ENCODE results near the gene RPL15.

The RPL15 gene

DNA sequence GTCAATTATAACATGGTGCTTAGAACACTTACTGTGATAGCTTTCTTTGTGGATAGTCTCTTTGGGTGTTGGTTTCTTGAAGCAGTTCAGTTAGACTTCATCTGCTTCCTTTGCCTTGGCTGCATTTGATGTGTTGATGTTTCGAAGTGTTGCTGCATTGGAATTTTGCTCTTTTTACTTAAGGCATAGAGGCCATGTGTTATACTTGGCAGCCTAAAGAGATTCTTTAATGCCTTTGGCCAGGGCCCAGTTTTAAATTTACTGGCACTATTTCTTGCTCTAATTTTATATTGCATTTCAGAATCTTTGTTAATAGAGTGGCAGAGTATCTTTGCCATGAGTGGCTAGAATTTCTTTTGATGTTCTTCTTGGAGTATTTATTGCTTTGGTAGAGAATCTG is 49.4 kb downstream of the RPL15 start:
- DNase-seq: no peak

DNA sequence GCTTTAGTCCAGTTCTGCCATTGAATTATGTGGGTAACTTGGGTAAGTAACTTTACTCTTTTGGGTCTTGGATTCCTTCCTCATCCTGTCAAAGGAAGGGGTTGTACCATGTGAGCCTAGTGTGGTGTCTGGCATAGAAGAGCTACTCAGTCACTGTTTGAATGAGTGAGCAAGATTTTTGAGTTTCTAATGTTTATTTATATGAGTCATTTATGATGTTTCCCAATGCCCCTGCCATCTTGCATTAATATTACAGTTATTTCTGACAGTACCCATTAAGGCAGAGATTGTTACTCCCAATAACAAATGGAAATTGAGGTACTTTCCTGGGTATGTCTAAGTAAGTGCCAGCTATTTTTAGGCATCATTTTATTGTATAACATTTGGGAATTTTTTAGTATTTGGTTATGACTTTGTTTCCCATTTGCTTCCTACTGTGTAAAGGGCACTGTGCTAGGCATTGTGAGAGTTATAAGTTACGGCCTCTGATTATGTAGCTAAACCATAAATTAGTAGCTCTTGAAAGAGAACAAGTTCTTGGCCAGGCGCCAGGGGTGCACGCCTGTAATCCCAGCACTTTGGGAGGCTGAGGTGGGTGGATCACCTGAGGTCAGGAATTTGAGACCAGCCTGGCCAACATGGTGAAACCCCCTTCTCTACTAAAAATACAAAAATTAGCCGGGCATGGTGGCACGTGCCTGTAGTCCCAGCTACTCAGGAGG is 51.7 kb downstream of the RPL15 start:
- no peak for DNase-seq

DNA sequence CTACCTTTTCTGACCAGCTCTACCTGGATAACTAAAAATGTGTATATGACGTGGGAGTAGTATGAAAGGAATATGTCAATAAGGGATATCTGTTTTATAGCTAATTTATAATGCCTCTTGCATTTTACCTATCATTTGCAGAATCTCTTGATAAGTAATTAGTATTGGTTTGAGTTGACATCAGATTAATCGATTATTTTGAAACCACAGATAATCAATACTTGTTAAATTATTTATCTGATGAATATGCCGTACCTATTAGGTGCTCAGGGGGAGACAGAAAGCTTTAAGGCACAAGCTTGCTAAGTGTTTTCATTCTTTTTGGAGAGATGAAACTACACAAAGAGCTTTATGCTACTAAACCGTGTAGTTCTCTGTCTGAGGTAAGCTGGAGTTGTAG is 52.5 kb downstream of the RPL15 start:
- DNase-seq: no peak
